ENCODE data around the gene UGT1A1.

DNA sequence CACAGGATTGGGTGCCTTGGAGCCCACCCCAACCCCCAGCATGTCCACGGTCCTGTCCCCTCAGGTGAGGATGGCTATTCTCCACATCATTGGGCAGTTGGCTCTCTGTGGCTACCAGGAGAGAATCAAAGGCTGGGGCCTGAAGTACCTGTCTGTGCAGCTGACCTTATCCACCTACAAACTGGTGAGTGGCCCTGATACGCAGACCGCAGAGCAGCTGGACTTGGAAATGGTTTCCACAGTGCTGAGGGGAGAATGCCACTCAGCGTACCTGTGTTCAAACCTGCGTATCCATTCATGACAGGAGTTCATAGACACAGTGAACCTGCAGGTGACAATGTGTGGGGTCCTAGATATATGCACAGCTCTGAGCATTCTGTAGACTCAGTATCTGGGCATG, 39.6 kb downstream of the UGT1A1 start:
- no peak for TF ChIP-seq POLR2AphosphoS5 (IDR thresholded peaks at IDR 0.05; ENCODE audit: borderline replicate concordance, low read depth, low read length)
- TF ChIP-seq EZH2 (IDR thresholded peaks at IDR 0.05), result no peak
- no peak for TF ChIP-seq FOXP2 (optimal IDR thresholded peaks at IDR 0.05; ENCODE audit: control extremely low read depth, extremely low read length, insufficient read depth)

All from SK-N-MC (cell line).